Suprapubic skin (tissue), 4 donors: ENCODE data around the gene SAMM50. TPM values are rescaled to one million over a fixed set of nuclear protein-coding genes. Genes with fewer than 3 reads are reported as not detected.

ENCODE experiments used
- DNase-seq, 2 donors: peaks; one replicate each; pipeline ENCODE4 v3.0.0-alpha.2; 2019; ENCODE audit warnings: low spot score in 2 of 2
- H3K27ac ChIP-seq: fragments of 200-600 bp; sonication (generic); one replicate; pipeline ENCODE4 v1.5.1; 2019
- H3K27me3 ChIP-seq: fragments of 200-600 bp; sonication (generic); one replicate; pipeline ENCODE4 v1.5.1; 2019
- H3K36me3 ChIP-seq: fragments of 200-600 bp; sonication (generic); one replicate; pipeline ENCODE4 v1.5.1; 2019
- H3K4me1 ChIP-seq: fragments of 200-600 bp; sonication (generic); one replicate; pipeline ENCODE4 v1.5.1; 2019
- H3K4me3 ChIP-seq: fragments of 200-600 bp; sonication (generic); one replicate; pipeline ENCODE4 v1.5.1; 2019; ENCODE audit warnings: mild to moderate bottlenecking
- H3K9me3 ChIP-seq: fragments of 200-600 bp; sonication (generic); one replicate; pipeline ENCODE4 v1.5.1; 2019
- EP300 ChIP-seq: sonication (generic); formaldehyde crosslinking; IDR thresholded peaks from one replicate; pipeline ENCODE4 v1.6.1; 2017; ENCODE audit warnings: antibody characterized with exemption
- POLR2A ChIP-seq, 2 donors: fragments of 450-650 bp; IDR thresholded peaks; one replicate each; pipeline ENCODE4 v1.6.1; 2017; ENCODE audit warnings: antibody characterized with exemption in 2 of 2, mild to moderate bottlenecking in 2 of 2, moderate library complexity in 2 of 2
- POLR2AphosphoS5 ChIP-seq, 3 donors: sonication (generic); formaldehyde crosslinking; IDR thresholded peaks; one replicate each; pipeline ENCODE4 v1.6.1; 2017; ENCODE audit warnings: antibody characterized with exemption in 3 of 3
- WGBS: methylation state at CpG from one replicate; pipeline ENCODE4 v1.1.5; 2018; 5-methylcytosine and 5-hydroxymethylcytosine counted together
- total RNA-seq, 4 donors: library from RNA; depleted of rRNA; stranded (reverse); fragments of >200 nt; gene quantifications; one replicate each; pipeline ENCODE4 v1.1.0, GENCODE V29; 2016
- TF ChIP-seq, protein P1 (sequence below), 2 donors: fragments of 200-600 bp in 1 of 2; fragments of 450-650 bp in 1 of 2; sonication (generic) in 1 of 2; IDR thresholded peaks; one replicate each; pipeline ENCODE4 v1.5.1; 2016 to 2019; ENCODE audit warnings: antibody characterized with exemption in 2 of 2, mild to moderate bottlenecking in 1 of 2, moderate library complexity in 1 of 2

SAMM50 gene
- total RNA-seq, 4 donors from 2014 or later = 32.1 to 41.1 (median 33.8) TPM

DNA sequence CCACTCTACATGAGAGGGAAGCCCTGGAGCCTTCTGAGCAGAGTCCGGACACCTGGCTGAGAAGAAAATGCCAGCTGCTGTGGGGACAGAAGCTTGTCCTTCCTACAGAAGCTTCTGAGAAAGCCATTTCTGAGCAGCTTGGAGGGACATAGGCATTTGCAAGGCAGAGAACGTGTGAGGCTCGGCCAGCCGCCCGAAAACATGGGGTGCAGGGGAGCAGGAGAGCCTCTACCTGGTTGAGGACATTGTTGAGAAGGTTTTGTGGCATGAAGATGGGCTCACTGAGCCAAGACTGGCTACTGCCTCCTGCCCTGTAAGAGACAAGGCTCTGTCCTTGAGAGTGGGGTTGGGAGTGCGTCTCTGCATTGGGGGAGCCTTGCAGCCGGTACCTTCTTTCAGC is 25.3 kb downstream of the SAMM50 start:
- Histone ChIP-seq H3K4me3 (no peak overlapping the region), H3K36me3 (peaks cover 93% of the 10 kb centered on the region), H3K27me3 (no peaks in the 10 kb centered on the region), H3K27ac (no peak overlapping the region), H3K9me3 (no peaks in the 10 kb centered on the region), H3K4me1 (no peaks in the 10 kb centered on the region)
- 100% methylated on average over 4 of the region's 7 CpGs for WGBS
- DNase-seq = peak in 1 of 2 donors; percentile 28
- no peak for TF ChIP-seq EP300
- TF ChIP-seq POLR2AphosphoS5 (IDR thresholded peaks at IDR 0.05) = no peak
- TF ChIP-seq, protein P1, sequence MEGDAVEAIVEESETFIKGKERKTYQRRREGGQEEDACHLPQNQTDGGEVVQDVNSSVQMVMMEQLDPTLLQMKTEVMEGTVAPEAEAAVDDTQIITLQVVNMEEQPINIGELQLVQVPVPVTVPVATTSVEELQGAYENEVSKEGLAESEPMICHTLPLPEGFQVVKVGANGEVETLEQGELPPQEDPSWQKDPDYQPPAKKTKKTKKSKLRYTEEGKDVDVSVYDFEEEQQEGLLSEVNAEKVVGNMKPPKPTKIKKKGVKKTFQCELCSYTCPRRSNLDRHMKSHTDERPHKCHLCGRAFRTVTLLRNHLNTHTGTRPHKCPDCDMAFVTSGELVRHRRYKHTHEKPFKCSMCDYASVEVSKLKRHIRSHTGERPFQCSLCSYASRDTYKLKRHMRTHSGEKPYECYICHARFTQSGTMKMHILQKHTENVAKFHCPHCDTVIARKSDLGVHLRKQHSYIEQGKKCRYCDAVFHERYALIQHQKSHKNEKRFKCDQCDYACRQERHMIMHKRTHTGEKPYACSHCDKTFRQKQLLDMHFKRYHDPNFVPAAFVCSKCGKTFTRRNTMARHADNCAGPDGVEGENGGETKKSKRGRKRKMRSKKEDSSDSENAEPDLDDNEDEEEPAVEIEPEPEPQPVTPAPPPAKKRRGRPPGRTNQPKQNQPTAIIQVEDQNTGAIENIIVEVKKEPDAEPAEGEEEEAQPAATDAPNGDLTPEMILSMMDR (IDR thresholded peaks at IDR 0.05) = no peak
- TF ChIP-seq POLR2A (IDR thresholded peaks at IDR 0.05) = no peak

DNA sequence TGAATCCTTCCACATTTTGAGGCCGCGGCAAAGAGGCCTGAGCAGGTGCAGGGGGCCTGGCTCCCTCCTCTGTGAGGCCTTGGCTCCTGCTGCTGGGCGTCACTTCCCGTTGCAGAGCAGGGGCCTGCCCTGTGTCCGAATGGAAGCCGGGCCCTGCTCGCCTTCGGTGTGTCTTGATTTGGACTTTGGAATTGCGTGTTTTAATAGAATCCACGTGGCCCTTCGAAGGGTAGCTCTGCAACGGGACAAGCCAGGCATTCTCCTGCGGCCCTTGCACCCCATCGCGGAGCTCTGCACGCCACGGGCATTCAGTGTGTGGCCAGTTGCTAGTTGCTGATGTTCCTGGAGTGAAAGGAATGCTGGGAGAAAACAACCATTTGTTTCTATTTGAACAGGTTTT is 25.8 kb downstream of the SAMM50 start:
- H3K36me3 ChIP-seq = peaks cover 90% of the 10 kb centered on the region
- no peak overlapping the region for H3K4me3 ChIP-seq
- no peak for TF ChIP-seq POLR2A (IDR thresholded peaks at IDR 0.05)
- TF ChIP-seq, protein P1 (IDR thresholded peaks at IDR 0.05) = no peak
- TF ChIP-seq POLR2AphosphoS5 (IDR thresholded peaks at IDR 0.05) = no peak
- TF ChIP-seq EP300 = no peak
- H3K27ac ChIP-seq = no peak overlapping the region
- no peaks in the 10 kb centered on the region for H3K9me3 ChIP-seq
- no peaks in the 10 kb centered on the region for H3K4me1 ChIP-seq
- no peaks in the 10 kb centered on the region for H3K27me3 ChIP-seq
- DNase-seq = peak in 1 of 2 donors; percentile 19
- WGBS = 96% methylated on average over 17 of the region's 17 CpGs

DNA sequence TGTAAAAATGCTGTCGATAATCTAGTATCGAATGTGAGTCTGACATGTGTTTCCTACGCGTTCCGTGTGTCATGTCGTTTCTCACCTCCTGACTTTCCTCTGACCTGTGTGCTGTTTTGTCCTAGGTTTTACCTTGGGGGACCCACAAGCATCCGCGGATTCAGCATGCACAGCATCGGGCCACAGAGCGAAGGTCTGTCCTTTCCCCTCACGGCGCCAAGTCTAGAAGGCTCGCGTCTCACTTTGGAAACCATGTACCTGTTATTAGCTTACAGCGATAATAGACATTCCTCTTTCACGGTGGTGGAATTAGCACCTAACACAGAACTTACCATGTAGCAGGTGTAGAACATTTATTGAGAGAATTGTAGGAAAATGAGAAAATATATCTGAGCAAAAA is 28.6 kb downstream of the SAMM50 start:
- Histone ChIP-seq H3K36me3 (peaks cover 86% of the 10 kb centered on the region), H3K4me3 (no peak overlapping the region), H3K9me3 (no peaks in the 10 kb centered on the region), H3K4me1 (no peaks in the 10 kb centered on the region), H3K27ac (no peak overlapping the region), H3K27me3 (no peaks in the 10 kb centered on the region)
- 96% methylated on average over 16 of the region's 16 CpGs for WGBS
- peak in 1 of 2 donors; percentile 30 for DNase-seq
- no peak for TF ChIP-seq POLR2A (IDR thresholded peaks at IDR 0.05)
- no peak for TF ChIP-seq POLR2AphosphoS5 (IDR thresholded peaks at IDR 0.05)
- no peak for TF ChIP-seq EP300
- TF ChIP-seq, protein P1 (IDR thresholded peaks at IDR 0.05) = no peak

DNA sequence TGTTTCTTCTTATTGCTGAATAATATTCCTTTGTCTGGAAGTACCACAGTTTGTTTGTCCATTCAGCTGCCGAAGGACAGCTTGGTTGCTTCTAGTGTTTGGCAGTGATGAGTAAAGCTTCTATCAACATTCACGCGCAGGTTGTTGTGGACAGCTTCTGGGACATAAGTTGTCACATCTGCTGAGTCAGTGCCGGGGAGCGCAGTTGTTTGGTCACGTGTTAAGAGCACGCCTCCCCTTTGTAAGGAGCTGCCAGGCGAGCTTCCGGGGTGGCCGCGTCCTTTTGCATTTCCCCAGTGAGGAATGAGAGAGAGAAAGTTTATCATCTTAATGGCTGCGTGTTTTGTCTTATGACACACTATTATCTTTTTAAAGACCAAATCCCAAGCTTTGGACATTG is 30.3 kb downstream of the SAMM50 start:
- Histone ChIP-seq H3K36me3 (peaks cover 86% of the 10 kb centered on the region), H3K27me3 (no peaks in the 10 kb centered on the region), H3K4me1 (no peaks in the 10 kb centered on the region), H3K27ac (no peak overlapping the region), H3K9me3 (no peaks in the 10 kb centered on the region), H3K4me3 (no peak overlapping the region)
- WGBS = 86% methylated on average over 12 of the region's 12 CpGs
- TF ChIP-seq EP300 (no peak), POLR2A (IDR thresholded peaks at IDR 0.05) (no peak), POLR2AphosphoS5 (IDR thresholded peaks at IDR 0.05) (no peak)
- TF ChIP-seq, protein P1 (IDR thresholded peaks at IDR 0.05) = no peak
- DNase-seq = peak in 1 of 2 donors; percentile 17

DNA sequence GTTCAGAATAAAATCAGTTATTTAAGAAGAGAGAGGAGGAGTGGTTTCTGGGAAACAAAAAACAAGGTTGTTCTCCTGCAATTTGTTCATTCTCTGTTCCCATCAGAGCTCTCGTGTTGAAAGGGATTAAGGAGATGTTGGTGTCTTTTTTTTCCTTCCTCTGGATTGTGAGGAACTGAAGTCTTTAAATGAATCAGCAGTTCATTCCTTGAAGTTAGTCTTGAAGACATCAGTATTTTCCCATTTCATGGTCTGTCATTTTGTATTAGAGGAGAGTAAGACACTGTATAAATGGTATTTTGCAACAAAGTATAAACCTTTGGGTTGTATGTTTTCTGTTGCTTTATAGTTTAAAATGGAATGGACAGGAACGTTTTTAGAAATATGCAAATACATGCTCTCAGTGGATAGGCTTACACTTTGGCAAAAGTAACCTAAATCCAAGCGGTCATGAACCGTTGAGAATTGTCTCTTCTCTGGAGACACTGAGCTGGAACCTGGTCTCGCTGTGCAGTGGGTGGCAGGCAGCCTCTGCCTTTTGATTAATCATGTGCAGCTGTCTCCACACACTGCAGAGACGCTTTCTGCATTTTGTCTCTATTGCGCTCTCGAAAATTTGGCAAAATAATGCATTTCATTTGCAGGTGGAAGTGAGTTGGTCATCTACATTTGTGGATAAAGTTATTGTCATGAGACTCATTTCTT is 33.0 kb downstream of the SAMM50 start:
- WGBS = 79% methylated on average over 8 of the region's 8 CpGs

More for the DNA sequence above, 33.0 kb downstream of the SAMM50 start:
- peaks cover 4% of the 10 kb centered on the region for H3K4me1 ChIP-seq
- peaks cover 82% of the 10 kb centered on the region for H3K36me3 ChIP-seq
- no peak overlapping the region for H3K4me3 ChIP-seq
- H3K27me3 ChIP-seq = no peaks in the 10 kb centered on the region
- no peak for DNase-seq
- TF ChIP-seq EP300 (no peak), POLR2AphosphoS5 (IDR thresholded peaks at IDR 0.05) (no peak), POLR2A (IDR thresholded peaks at IDR 0.05) (no peak)
- TF ChIP-seq, protein P1 (IDR thresholded peaks at IDR 0.05) = no peak
- no peaks in the 10 kb centered on the region for H3K9me3 ChIP-seq
- H3K27ac ChIP-seq = no peak overlapping the region
